Ascending aorta (tissue), 2 donors: ENCODE data around the gene ABL1. TPM values are rescaled to one million over a fixed set of nuclear protein-coding genes. Genes with fewer than 3 reads are reported as not detected.

ENCODE experiments used
- DNase-seq, 2 donors: peaks; one replicate each; pipeline ENCODE4 v3.0.0-alpha.2; 2019; ENCODE audit warnings: low spot score in 2 of 2
- H3K27ac ChIP-seq, 2 donors: fragments of 200-600 bp; sonication (generic); one replicate each; pipeline ENCODE4 v1.5.1; 2016 to 2017; ENCODE audit warnings: mild to moderate bottlenecking in 1 of 2
- H3K27me3 ChIP-seq: fragments of 200-600 bp; sonication (generic); one replicate; pipeline ENCODE4 v1.5.1; 2017
- H3K36me3 ChIP-seq, 2 donors: fragments of 200-600 bp; sonication (generic); one replicate each; pipeline ENCODE4 v1.5.1; 2016
- H3K4me1 ChIP-seq, 2 donors: fragments of 200-600 bp; sonication (generic); one replicate each; pipeline ENCODE4 v1.5.1; 2016 to 2017; ENCODE audit warnings: mild to moderate bottlenecking in 1 of 2
- H3K4me3 ChIP-seq, 2 donors: fragments of 200-600 bp; sonication (generic); one replicate each; pipeline ENCODE4 v1.5.1; 2016 to 2017; ENCODE audit warnings: mild to moderate bottlenecking in 1 of 2
- H3K9me3 ChIP-seq, 2 donors: fragments of 200-600 bp; sonication (generic); one replicate each; pipeline ENCODE4 v1.5.1; 2016
- CTCF ChIP-seq, 3 experiments: fragments of 200-600 bp in 2 of 3; fragments of 450-650 bp in 1 of 3; sonication (generic) in 2 of 3; IDR thresholded peaks; one replicate each; pipeline ENCODE4 v1.5.1; 2016 to 2019; ENCODE audit warnings: antibody characterized with exemption in 3 of 3, mild to moderate bottlenecking in 1 of 3, moderate library complexity in 1 of 3
- intact Hi-C: fragments of 100-400 bp; cut with DNase I; formaldehyde crosslinking; loops from one replicate; pipeline ENCODE4 v1.15.1; 2023
- total RNA-seq: library from RNA; depleted of rRNA; stranded (reverse); fragments of >200 nt; gene quantifications from one replicate; pipeline ENCODE4 v1.1.0, GENCODE V29; 2016

Gene ABL1
- total RNA-seq, 1 donor from 2014 or later, result 99.1 TPM

- Histone ChIP-seq H3K4me3 (no peak overlapping the region), H3K27ac (no peak overlapping the region), H3K36me3 (no peaks in the 10 kb centered on the region), H3K27me3 (no peaks in the 10 kb centered on the region), H3K4me1 (peaks cover 0 to 5% of the 10 kb centered on the region in 2 donors), H3K9me3 (no peaks in the 10 kb centered on the region)
- TF ChIP-seq CTCF (IDR thresholded peaks at IDR 0.05), result no peak
- no peak for DNase-seq
- intact Hi-C loops, result no loop called here
These were observed 64.1 kb downstream of the ABL1 start for GRCh38 chr9:130899051-130899748.

DNA sequence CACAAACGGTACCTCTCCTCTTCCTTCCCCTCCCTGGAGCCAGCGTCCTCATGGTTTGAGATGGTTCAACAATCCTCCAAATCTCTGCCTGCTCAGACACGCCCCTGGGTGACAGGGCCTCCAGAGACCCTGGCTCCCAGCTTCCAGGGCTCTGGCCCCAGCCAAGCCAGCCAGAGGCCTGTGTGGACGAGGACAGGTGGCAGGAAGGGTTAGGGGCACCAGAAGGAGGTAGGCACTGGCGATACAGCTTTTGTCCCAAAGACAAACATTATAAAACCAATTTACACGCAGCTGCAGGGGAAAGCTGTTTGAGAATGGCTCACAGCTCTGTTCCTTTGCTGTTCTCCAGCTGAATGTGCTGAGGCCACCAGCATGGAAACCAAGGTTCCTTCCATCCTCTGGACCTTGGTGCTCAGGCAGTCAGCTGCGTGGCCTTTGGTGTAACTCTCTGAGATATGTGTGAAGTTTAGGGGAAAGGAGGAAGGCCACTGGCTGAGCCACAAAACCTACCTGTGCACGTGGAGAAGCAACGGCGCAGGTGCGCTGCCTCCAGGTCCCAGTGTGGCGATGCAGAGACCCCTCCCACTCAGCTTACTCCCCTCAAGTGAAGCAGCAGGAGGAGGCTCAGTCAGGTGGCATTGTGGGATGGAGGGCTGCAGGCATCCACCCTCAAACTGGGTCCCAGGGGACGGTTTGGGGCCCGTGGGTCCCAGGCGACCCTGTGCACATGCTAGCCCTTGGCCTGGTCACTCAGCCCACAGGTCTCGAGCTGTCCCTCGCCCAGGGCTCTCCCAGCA is 65.8 kb downstream of the ABL1 start:
- H3K27ac ChIP-seq, result no peak overlapping the region
- intact Hi-C loops, result no loop called here
- H3K4me3 ChIP-seq, result no peak overlapping the region
- no peaks in the 10 kb centered on the region for H3K4me1 ChIP-seq
- H3K36me3 ChIP-seq, result no peaks in the 10 kb centered on the region
- H3K27me3 ChIP-seq, result no peaks in the 10 kb centered on the region
- no peaks in the 10 kb centered on the region for H3K9me3 ChIP-seq
- DNase-seq, result no peak
- TF ChIP-seq CTCF (IDR thresholded peaks at IDR 0.05), result no peak

GRCh38 chr9:130901498-130902203 is 66.6 kb downstream of the ABL1 start:
- Histone ChIP-seq H3K9me3 (no peaks in the 10 kb centered on the region), H3K36me3 (no peaks in the 10 kb centered on the region), H3K27ac (no peak overlapping the region), H3K27me3 (no peaks in the 10 kb centered on the region), H3K4me3 (no peak overlapping the region), H3K4me1 (no peaks in the 10 kb centered on the region)
- intact Hi-C loops, result no loop called here
- TF ChIP-seq CTCF (IDR thresholded peaks at IDR 0.05), result no peak
- DNase-seq, result no peak

DNA sequence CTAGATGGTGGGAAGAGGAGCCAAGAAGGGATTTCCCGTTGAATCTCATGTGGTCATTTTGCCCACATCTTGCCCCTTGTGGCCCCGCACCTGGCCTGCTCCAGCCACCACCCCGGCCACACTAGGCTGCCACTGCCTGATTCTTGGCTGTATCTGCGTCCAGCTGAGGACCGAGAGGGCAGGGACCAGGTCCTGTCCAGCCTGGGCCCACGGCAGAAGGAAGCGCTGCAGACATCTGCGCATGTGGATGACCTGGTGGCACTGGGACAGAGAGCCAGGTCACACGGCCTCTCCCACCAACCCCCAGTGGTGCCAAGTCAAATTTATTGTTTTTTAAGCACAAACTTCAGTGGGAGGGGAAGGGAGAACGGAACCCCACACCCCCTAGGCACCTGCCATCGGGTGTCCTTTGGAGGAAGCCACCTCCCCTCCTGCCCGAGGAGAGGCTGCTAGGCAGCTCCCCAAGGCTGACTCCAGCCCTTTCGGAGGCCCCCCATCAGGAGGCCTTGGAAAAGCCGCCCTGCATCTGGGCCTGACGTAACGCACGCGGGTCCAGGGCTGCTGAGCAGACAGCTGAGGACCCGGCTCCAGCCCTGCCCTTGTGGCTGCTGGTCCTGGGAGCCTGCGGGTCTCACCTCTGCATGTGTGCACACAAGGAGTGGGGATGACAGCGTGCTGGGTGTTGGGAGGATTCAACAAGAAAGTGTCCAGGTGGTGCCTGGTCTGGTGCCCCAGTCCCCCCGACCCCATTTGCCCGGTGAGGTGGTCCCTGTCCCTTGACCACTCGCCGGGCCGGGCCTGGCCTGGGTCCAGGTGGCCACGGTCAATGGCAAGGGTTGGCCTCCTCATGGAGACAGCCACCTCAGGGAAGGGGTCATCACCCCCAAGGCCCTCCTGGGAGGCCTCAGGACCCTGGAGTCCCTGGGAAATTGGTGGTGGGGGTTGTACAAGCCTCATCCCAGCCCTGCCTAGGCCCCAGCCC is 67.4 kb downstream of the ABL1 start:
- no peak for DNase-seq
- no peak overlapping the region for H3K4me3 ChIP-seq
- no peaks in the 10 kb centered on the region for H3K4me1 ChIP-seq
- intact Hi-C loops, result no loop called here
- TF ChIP-seq CTCF (IDR thresholded peaks at IDR 0.05), result no peak
- no peaks in the 10 kb centered on the region for H3K36me3 ChIP-seq
- H3K27me3 ChIP-seq, result no peaks in the 10 kb centered on the region
- no peak overlapping the region for H3K27ac ChIP-seq
- H3K9me3 ChIP-seq, result no peaks in the 10 kb centered on the region
